Fibroblast of the aortic adventitia (primary cell): Measurements from ENCODE around the gene NASP. TPM values are rescaled to one million over a fixed set of nuclear protein-coding genes. Genes with fewer than 3 reads are reported as not detected.
A peak's percentile ranks its signal among the peaks of the same experiment; 100 is the strongest.

ENCODE experiments used
- DNase-seq: peaks from one replicate; pipeline ENCODE4 v3.0.0-alpha.2; 2010; ENCODE audit warnings: low read depth
- H3K4me3 ChIP-seq: 2 replicates; pipeline ENCODE4 v1.5.1; 2011; ENCODE audit warnings: low read depth, mild to moderate bottlenecking, control low read depth, low read length, moderate library complexity
- CTCF ChIP-seq: IDR thresholded peaks from 2 replicates; pipeline ENCODE4 v1.5.1; 2011; ENCODE audit warnings: mild to moderate bottlenecking, low read length, control low read depth, inconsistent platforms; ENCODE audit not compliant: insufficient read depth
- total RNA-seq: library from RNA; depleted of rRNA; stranded (reverse); fragments of >200 nt; gene quantifications from 2 replicates; pipeline ENCODE4 v1.2.3, GENCODE V29; 2012; ENCODE audit warnings: low replicate concordance

Gene NASP
- total RNA-seq, 1 donor = 57.1 TPM

- no peak for DNase-seq
- TF ChIP-seq CTCF = no peak
- no peak overlapping the region for H3K4me3 ChIP-seq
Measured at GRCh38 chr1:45569571-45569961, 14.3 kb upstream of the NASP start.

- DNase-seq = peak; percentile 86
- no peak overlapping the region for H3K4me3 ChIP-seq
- peak; percentile 99 for TF ChIP-seq CTCF
Measured at GRCh38 chr1:45569962-45570581, 13.8 kb upstream of the NASP start.

GRCh38 chr1:45570631-45571030 is 13.2 kb upstream of the NASP start:
- no peak overlapping the region for H3K4me3 ChIP-seq
- DNase-seq = no peak
- no peak for TF ChIP-seq CTCF

- no peak overlapping the region for H3K4me3 ChIP-seq
- DNase-seq = no peak
- TF ChIP-seq CTCF = no peak
Measured at GRCh38 chr1:45573231-45573804, 10.5 kb upstream of the NASP start.

GRCh38 chr1:45574105-45574626 is 9.7 kb upstream of the NASP start:
- H3K4me3 ChIP-seq = no peak overlapping the region
- no peak for TF ChIP-seq CTCF
- DNase-seq = no peak

GRCh38 chr1:45583264-45583665 is 576 bp upstream of the NASP start:
- peak overlapping the region; percentile 81 for H3K4me3 ChIP-seq
- peak; percentile 97 for DNase-seq
- TF ChIP-seq CTCF = no peak
